ENCODE data around the gene CCDC18.
A peak's percentile ranks its signal among the peaks of the same experiment; 100 is the strongest.
"Not testable (repeated sequence)": the region's sequence is repeated elsewhere in the genome, so short reads cannot be mapped to it uniquely, and the experiment has no call there.

CCDC18 gene

GRCh38 chr1:93244298-93245069 is 64.0 kb downstream of the CCDC18 start:
- DNase-seq: no peak

DNA sequence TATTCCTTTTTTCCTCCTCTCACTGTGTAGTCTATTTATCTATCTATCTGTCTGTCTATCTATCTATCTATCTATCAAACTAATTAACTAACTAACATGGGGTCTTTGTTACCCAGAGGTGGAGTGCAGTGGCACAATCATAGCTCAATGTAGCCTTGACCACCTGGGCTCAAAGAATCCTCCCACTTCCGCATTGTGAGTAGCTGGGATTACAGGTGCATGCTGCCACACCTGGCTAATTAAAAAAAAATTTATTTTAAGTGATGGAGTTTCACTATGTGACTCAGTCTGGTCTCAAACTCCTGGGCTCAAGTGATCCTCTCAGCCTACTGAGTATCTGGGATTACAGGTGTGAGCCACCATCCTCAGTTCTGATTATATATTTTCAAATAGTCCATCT is 71.4 kb downstream of the CCDC18 start:
- DNase-seq: no peak

GRCh38 chr1:93252598-93252997 is 72.1 kb downstream of the CCDC18 start:
- DNase-seq: no peak

- DNase-seq: no peak
Measured at GRCh38 chr1:93253516-93253915, 73.0 kb downstream of the CCDC18 start.

- DNase-seq: no peak
Measured at GRCh38 chr1:93255222-93256079, 74.9 kb downstream of the CCDC18 start.

GRCh38 chr1:93256433-93256832 is 75.9 kb downstream of the CCDC18 start:
- DNase-seq: no peak

GRCh38 chr1:93257889-93258288 is 77.4 kb downstream of the CCDC18 start:
- no peak for DNase-seq

- DNase-seq: not testable (repeated sequence)
Measured at GRCh38 chr1:93260726-93261125, 80.2 kb downstream of the CCDC18 start.

GRCh38 chr1:93262645-93263044 is 82.1 kb downstream of the CCDC18 start:
- no peak for DNase-seq

DNA sequence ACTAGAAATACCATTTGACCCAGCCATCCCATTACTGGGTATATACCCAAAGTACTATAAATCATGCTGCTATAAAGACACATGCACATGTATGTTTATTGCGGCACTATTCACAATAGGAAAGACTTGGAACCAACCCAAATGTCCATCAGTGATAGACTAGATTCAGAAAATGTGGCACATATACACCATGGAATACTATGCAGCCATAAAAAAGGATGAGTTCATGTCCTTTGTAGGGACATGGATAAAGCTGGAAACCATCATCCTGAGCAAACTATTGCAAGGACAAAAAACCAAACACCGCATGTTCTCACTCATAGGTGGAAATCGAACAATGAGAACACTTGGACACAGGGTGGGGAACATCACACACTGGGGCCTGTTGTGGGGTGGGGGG is 88.4 kb downstream of the CCDC18 start:
- not testable (repeated sequence) for DNase-seq

DNA sequence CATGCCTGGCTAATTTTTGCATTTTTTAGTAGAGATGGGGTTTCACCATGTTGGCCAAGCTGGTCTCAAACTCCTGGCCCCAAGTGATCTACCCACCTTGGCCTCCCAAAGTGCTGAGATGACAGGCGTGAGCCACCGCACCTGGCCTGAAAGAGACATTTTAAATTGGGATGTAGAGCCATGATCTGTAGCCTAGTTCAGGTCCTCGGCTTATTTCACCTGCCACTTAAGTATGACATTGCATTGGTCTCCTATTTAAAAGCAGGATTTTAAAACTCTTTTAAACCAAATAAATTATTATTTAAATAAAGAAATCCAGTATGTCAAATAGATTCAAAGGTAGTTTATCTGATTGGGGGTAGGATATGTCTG is 94.7 kb downstream of the CCDC18 start:
- DNase-seq: not testable (repeated sequence)

DNA sequence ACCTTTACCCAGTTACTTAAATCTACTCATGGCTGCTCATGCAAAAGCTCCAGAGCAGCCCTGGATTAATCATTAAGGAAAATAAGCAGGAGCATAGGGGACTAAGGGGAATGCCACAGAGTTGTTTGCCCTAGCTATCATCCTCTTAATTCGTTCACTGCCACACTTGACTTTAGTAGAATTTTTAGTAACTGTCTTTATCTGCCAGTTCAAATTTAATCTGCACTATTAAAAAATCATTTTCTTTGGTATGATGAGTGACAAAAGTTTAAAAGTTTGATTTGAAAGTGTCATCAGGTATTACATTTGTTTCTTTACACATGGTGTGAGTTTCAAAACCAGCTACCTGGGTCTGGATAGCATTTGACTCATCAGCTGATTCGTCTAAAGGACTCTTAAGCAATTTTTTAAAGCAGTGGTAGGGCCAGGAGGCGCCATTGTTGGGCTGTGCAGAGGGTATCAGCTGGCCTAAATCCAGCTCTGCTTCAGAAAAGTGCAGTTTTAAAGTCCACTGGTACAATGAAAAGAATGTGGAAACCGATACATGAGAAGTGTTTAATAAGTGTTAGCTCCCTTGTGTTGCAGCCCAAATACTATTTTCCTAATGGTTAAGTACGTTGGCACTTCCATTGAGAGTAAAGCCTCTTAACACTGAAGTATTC is 95.2 kb downstream of the CCDC18 start:
- no peak for DNase-seq

DNA sequence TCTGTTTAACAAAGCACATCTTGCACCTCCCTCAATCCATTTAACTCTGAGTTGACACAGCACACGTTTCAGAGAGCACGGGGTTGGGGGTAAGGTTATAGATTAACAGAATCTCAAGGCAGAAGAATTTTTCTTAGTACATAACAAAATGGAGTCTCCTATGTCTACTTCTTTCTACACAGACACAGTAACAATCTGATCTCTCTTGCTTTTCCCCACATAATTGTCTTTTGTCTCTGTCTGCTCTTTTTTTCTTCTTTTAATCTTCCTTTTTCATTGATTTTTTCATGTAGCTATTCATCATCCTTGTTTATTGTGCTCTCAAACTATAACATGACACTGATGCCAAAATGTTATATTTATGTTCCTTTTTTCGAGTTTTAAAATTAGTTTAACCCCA is 97.0 kb downstream of the CCDC18 start:
- DNase-seq: not testable (repeated sequence)

DNA sequence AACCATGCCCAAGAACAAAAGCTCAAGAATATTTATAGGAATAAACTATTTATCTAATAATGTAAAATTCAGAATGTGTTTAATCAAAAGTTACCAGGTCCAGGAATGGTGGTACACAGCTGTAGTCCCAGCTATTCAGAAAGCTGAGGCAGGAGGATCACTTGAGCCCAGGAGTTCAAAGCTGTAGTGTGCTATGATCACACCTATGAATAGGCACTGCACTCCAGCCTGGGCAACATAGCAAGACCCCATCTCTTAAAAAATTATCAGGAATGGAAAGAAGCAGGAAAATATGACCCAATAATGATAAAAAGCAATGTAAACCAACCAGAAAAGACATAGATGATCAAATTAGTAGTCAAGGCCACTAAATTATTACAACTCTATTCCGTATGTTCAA is 103.0 kb downstream of the CCDC18 start:
- DNase-seq: no peak

DNA sequence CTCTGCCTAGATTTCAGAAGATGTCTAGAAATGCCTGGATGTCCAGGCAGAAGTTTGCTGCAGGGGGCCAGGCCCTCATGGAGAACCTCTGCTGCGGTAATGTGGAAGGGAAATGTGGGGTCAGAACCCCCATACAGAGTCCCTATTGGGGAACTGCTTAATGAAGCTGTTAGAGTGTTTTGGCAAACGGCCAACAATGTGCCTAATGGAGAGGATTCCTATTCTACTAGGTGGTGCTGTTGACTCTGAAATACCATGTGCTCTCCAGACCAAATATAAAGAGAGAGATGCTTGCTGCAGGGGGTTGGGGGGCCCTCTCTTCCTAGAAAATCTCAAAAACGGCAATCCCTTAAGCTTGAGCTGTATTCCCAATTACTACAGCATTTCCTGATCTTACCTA is 108.0 kb downstream of the CCDC18 start:
- no peak for DNase-seq

DNA sequence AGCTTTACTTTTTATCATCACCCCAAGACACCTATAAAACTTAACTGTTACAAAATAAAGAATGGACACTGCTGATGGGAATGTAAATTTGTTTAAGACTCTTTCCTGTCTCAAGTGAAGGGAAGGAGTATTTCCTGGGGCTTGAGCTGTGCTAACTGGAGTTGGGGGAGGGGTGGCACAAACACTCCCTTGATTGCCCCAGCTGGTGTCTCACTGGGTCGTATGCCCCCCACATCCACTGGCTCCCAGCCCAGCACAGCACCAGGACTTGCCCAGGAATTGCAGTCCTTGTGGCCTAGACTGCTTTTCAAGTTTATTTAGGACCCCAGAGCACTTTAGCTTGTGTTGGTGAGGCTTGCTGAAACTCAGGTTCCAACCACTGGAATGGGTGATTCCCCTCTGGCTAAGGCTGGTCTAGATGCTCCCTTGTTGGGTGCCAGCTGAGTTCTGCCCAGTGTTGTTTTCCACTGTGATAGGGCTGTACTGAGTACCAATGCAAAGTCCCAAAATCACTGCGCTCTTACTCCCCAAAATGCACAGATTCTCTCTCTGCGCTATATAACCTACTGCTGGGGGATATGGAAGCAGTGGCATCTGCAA is 116.1 kb downstream of the CCDC18 start:
- DNase-seq: no peak

GRCh38 chr1:93301131-93301530 is 120.6 kb downstream of the CCDC18 start:
- DNase-seq: no peak

DNA sequence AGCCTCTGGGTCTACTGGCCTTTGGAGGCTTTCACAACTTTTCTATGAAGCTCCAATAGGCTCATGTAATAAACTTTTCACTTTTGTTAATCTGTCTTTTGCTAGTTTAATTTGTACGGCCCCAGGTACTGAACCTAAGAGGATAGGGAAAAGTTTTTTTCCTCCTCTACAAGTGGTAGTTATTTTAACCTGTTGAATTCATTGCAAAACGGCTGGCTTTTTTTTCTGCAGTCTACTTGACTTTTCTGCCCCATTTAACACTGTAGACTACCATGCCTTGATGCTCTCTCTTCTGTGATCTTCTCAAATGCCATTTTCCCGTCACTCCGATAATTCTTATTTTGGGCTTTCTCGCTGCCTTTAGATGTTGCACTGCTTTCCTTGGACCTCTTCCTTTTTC is 121.6 kb downstream of the CCDC18 start:
- no peak for DNase-seq

- peak in 1 of 2 donors; percentile 66 for DNase-seq
Measured at GRCh38 chr1:93304716-93305138, 124.2 kb downstream of the CCDC18 start.

GRCh38 chr1:93306920-93307319 is 126.4 kb downstream of the CCDC18 start:
- DNase-seq: no peak

DNA sequence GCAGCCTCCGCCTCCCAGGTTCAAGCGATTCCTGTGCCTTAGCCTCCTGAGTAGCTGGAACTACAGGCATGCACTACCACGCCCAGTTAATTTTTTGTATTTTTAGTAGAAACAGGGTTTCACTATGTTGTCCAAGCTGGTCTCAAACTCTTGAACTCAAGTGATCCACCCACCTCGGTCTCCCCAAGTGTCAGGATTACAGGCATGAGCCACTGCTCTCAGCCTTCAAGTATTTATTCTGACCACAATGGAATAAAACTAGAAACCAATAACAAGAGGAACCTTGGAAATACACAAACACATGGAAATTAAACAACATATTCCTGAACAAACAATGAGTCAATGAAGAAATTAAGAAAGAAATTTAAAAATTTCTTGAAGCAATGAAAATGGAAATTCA is 132.5 kb downstream of the CCDC18 start:
- no peak for DNase-seq

- DNase-seq: peak in 1 of 2 donors; percentile 65
Measured at GRCh38 chr1:93317207-93317606, 136.7 kb downstream of the CCDC18 start.

GRCh38 chr1:93317943-93318342 is 137.4 kb downstream of the CCDC18 start:
- DNase-seq: no peak
